GM13976 (cell line): ENCODE results near the gene SLC37A2.
A peak's percentile ranks its signal among the peaks of the same experiment; 100 is the strongest.

Experiments used
- DNase-seq: peaks from one replicate; pipeline ENCODE4 v3.0.0; 2012; ENCODE audit warnings: low spot score
- in situ Hi-C: fragments of 300-500 bp; cut with MboI; formaldehyde crosslinking; loops from one replicate; pipeline ENCODE4 v1.12.0; 2022; ENCODE audit warnings: low sequenced_read_pairs, mixed read lengths, inconsistent platforms; ENCODE audit not compliant: unreplicated experiment
- TF ChIP-seq, protein P1 (sequence below): IDR thresholded peaks from 2 replicates; pipeline ENCODE4 v1.5.1; 2012; ENCODE audit warnings: borderline replicate concordance, mild to moderate bottlenecking; ENCODE audit not compliant: insufficient read depth; ENCODE audit errors: extremely low read depth, missing control alignments, control extremely low read depth

The SLC37A2 gene

DNA sequence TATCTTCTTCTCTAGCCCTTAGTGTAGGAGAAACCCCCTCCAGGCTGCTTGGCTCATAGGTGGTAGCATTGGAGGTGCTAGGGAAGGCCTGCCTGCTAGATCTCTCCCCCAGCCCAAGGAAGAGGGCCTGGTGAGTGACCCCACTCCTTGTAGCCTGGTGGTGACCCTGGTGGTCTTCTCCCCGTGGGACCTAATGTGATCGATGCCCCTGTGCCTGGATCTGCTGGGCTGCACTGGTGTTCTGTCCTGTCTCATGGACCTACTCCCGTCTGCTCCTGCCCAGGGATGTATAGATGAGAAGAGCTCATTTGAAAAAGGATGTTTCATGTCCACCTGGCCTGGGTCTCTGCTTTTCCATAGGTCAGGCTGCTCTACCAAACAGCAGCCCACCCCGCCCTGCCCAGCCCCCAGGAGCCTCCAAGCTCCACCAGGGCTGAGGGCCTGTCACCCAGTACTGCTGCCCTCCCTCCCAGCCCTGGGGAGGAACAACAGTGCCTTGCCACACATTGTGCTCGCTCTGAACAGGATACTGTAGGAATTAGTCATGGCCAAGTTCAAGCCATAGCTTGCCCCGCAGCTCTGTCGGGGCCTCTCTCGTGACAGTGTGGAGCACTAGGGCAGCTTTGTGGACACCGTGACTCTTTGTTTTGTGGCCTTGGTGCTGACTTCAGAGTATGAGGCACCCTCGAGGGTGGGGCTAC, 19.7 kb downstream of the SLC37A2 start:
- TF ChIP-seq, protein P1, sequence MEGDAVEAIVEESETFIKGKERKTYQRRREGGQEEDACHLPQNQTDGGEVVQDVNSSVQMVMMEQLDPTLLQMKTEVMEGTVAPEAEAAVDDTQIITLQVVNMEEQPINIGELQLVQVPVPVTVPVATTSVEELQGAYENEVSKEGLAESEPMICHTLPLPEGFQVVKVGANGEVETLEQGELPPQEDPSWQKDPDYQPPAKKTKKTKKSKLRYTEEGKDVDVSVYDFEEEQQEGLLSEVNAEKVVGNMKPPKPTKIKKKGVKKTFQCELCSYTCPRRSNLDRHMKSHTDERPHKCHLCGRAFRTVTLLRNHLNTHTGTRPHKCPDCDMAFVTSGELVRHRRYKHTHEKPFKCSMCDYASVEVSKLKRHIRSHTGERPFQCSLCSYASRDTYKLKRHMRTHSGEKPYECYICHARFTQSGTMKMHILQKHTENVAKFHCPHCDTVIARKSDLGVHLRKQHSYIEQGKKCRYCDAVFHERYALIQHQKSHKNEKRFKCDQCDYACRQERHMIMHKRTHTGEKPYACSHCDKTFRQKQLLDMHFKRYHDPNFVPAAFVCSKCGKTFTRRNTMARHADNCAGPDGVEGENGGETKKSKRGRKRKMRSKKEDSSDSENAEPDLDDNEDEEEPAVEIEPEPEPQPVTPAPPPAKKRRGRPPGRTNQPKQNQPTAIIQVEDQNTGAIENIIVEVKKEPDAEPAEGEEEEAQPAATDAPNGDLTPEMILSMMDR, result no peak
- in situ Hi-C loops, result no loop called here
- peak; percentile 17 for DNase-seq

DNA sequence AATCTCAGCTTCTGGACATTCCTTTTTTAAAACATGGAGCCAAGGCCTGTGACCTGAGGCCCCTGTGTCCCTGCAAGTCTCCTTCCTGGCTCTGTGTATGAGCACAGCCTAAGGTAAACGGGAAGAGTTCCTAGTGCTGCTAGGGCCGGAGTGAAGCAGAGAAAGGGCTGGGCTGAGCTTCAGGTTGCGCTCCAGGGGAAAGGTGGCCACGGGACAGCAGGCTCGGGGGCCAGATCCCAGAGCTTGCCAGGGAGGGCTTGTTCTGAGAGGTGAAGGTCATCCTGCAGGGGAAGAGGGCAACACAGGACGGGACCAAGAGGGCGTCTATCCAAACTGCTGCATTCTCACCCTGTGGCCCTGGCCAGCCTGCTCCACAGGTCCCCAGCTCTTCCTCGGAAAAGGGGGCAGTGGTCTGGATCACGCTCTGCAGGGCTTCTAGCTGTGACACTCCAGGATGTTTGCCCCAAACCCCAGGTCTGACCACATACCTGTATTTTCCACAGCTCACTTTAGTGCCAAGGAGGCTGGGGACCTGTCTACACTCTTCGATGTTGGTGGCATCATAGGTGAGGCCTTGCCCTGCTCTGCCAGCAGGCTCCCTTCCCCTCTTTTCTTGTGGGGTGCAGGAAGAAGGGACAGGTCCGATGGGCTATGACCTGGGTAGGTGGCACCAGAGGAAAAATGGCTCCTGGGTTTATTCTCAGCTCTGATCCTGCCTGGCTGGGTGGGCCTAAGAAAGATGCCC, 20.4 kb downstream of the SLC37A2 start:
- TF ChIP-seq, protein P1, result no peak
- DNase-seq, result peak; percentile 21
- in situ Hi-C loops, result no loop called here

DNA sequence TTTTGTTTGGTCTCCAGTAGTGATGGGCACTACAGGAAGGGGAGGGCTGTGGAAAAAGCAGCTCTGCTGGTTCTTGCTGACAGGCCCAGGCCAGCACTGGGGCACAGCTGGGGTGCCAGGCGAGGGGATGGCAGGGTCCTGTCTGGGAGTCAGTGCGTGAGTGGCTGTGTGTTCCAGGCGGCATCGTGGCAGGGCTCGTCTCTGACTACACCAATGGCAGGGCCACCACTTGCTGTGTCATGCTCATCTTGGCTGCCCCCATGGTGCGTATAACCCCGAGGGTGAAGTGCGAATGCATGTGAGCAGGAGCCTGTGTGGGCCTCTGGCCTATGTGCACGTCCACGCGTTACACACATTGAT, 20.9 kb downstream of the SLC37A2 start:
- TF ChIP-seq, protein P1, result no peak
- in situ Hi-C loops, result no loop called here
- peak; percentile 18 for DNase-seq

DNA sequence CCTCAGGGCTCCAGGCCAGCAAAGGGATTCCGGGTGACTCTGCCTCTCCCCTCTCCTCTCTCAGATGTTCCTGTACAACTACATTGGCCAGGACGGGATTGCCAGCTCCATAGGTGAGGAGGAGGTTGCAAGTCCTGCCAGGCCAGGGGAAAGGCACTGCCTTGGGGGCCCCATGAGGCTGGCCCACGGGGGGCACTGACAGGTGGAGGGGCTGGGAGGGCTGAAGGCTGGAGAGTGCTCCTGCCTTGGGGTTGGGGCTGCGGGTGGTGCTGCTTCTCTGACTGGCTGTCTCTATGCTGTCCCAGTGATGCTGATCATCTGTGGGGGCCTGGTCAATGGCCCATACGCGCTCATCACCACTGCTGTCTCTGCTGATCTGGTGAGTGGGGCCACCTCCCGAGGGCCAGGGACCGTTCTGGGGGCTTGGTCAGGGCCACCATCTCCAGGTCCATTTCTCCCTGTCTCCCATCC, 21.7 kb downstream of the SLC37A2 start:
- in situ Hi-C loops, result no loop called here
- TF ChIP-seq, protein P1, result no peak
- DNase-seq, result peak; percentile 27

DNA sequence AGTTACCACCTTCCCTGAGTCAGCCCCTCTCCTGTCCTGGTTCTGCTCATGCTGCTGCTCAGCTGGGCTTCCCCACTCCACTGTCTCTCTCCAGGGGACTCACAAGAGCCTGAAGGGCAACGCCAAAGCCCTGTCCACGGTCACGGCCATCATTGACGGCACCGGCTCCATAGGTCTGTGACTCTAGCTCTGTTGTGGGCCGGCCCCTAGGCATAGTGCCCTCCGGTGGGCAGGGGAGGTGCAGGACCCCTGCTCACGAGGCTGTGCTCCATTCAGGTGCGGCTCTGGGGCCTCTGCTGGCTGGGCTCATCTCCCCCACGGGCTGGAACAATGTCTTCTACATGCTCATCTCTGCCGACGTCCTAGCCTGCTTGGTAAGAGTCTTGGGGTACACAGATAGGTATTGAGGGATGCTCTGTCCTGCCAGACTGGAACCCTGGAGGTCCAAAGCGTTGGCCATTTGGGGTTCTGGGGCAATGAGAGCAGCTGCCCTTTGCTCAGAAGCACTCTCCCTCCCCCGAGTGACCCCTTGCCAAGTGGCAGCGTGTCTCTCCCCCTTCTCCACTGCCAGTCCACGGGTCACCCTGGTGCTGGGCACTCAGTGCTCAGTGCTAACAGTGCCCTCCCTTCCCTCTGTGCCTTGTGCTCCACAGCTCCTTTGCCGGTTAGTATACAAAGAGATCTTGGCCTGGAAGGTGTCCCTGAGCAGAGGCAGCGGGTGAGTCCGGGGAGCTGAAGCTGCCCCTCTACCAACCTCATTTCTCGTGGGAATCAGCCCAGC, 22.4 kb downstream of the SLC37A2 start:
- TF ChIP-seq, protein P1, result no peak
- peak; percentile 31 for DNase-seq
- in situ Hi-C loops, result no loop called here

DNA sequence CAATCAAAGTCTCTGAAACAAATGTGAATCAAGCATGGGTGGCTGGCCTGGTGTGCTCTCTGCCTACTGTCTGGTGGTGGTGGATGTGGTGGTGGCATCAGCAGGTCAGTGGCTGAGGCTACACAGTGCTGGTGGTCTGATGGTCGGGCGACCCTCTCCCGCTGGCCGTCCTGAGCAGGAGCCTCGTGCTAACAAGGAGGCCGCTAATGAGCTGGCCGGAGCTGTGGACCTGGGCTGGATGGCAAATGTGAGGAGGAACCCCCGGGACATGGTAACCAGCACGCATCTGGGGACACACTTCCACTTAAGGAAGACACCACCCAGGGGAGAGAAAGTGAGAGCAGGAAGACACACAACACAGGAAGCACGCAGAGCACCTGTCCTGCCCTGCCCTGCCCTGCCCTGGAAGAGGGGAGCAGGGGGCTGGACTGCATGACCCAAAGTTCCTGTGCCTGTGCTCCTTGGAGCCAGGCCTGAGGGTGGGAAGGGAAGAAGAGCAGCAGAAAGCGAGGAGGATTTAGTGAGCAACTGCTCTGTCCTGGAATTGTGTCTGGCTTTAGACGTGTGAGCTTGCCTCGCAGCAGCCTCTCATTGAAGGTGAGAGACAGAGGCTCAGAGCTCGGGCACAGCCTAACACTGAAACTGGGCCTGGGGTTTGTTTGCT, 23.7 kb downstream of the SLC37A2 start:
- DNase-seq, result peak; percentile 22
- in situ Hi-C loops, result no loop called here

More for the DNA sequence above, 23.7 kb downstream of the SLC37A2 start:
- TF ChIP-seq, protein P1, result no peak
